ENCODE results near the gene CTSC.

- TF ChIP-seq CTCF (IDR thresholded peaks at IDR 0.05; ENCODE audit: low read depth, low read length, poor library complexity, severe bottlenecking) (no peak), EZH2phosphoT487 (IDR thresholded peaks at IDR 0.05; ENCODE audit: borderline replicate concordance, low read length) (no peak)
These were observed 16.4 kb upstream of the CTSC start for GRCh38 chr11:88353835-88354496.
